HEK293T (cell line): Measurements from ENCODE around the gene FKBP2.

Experiments
- CTCF ChIA-PET: fragments of 350-600 bp; formaldehyde crosslinking; extraction: SDS; loops from one replicate; lab custom pipeline; 2021; ENCODE audit warnings: antibody characterized with exemption, inconsistent platforms; lab: Yijun Ruan, JAX
- POLR2A ChIA-PET: fragments of 350-600 bp; formaldehyde crosslinking; extraction: SDS; loops from one replicate; lab custom pipeline; 2020; ENCODE audit warnings: antibody characterized with exemption, inconsistent platforms; lab: Yijun Ruan, JAX
- DNase-seq: peaks from one replicate; pipeline ENCODE4 v3.0.0; 2012; ENCODE audit warnings: mixed read lengths; ENCODE audit errors: extremely low spot score
- ARNT ChIP-seq: fragments of 450-650 bp; IDR thresholded peaks from 2 replicates; pipeline ENCODE4 v1.6.1; 2017; ENCODE audit warnings: mild to moderate bottlenecking
- BHLHE40 ChIP-seq: fragments of 450-650 bp; IDR thresholded peaks from 2 replicates; pipeline ENCODE4 v1.6.1; 2016; ENCODE audit warnings: mild to moderate bottlenecking, moderate library complexity, borderline replicate concordance
- CTBP1 ChIP-seq: fragments of 450-650 bp; IDR thresholded peaks from 2 replicates; pipeline ENCODE4 v1.6.1; 2016; ENCODE audit warnings: borderline replicate concordance
- ELF4 ChIP-seq: fragments of 450-650 bp; IDR thresholded peaks from 2 replicates; pipeline ENCODE4 v1.6.1; 2017; ENCODE audit warnings: antibody characterized with exemption
- FOXA1 ChIP-seq: fragments of 450-650 bp; IDR thresholded peaks from 2 replicates; pipeline ENCODE4 v1.6.1; 2016; ENCODE audit warnings: mild to moderate bottlenecking
- FOXK2 ChIP-seq: fragments of 450-650 bp; IDR thresholded peaks from 2 replicates; pipeline ENCODE4 v1.6.1; 2016; ENCODE audit warnings: mild to moderate bottlenecking
- FOXM1 ChIP-seq: fragments of 450-650 bp; IDR thresholded peaks from 2 replicates; pipeline ENCODE4 v1.6.1; 2017; ENCODE audit warnings: mild to moderate bottlenecking, borderline replicate concordance
- HDGF ChIP-seq: fragments of 450-650 bp; IDR thresholded peaks from 2 replicates; pipeline ENCODE4 v1.6.1; 2017; ENCODE audit warnings: antibody characterized with exemption, borderline replicate concordance
- L3MBTL2 ChIP-seq: fragments of 450-650 bp; conservative IDR thresholded peaks from 2 replicates; pipeline ENCODE4 v1.6.1; 2016; ENCODE audit warnings: mild to moderate bottlenecking
- LEF1 ChIP-seq: fragments of 450-650 bp; IDR thresholded peaks from 2 replicates; pipeline ENCODE4 v1.6.1; 2017; ENCODE audit warnings: mild to moderate bottlenecking, borderline replicate concordance
- NFRKB ChIP-seq: fragments of 450-650 bp; IDR thresholded peaks from 2 replicates; pipeline ENCODE4 v1.6.1; 2016; ENCODE audit warnings: mild to moderate bottlenecking, moderate library complexity
- SP1 ChIP-seq: fragments of 450-650 bp; IDR thresholded peaks from 2 replicates; pipeline ENCODE4 v1.6.1; 2017
- SUZ12 ChIP-seq: fragments of 450-650 bp; IDR thresholded peaks from 2 replicates; pipeline ENCODE4 v1.6.1; 2016; ENCODE audit warnings: mild to moderate bottlenecking
- TARDBP ChIP-seq: fragments of 450-650 bp; IDR thresholded peaks from 2 replicates; pipeline ENCODE4 v1.6.1; 2016
- ZNF384 ChIP-seq: fragments of 450-650 bp; IDR thresholded peaks from 2 replicates; pipeline ENCODE4 v1.6.1; 2016
- TF ChIP-seq, protein P1 (sequence below): fragments of 450-650 bp; IDR thresholded peaks from 2 replicates; pipeline ENCODE4 v1.6.1; 2016

Gene FKBP2

DNA sequence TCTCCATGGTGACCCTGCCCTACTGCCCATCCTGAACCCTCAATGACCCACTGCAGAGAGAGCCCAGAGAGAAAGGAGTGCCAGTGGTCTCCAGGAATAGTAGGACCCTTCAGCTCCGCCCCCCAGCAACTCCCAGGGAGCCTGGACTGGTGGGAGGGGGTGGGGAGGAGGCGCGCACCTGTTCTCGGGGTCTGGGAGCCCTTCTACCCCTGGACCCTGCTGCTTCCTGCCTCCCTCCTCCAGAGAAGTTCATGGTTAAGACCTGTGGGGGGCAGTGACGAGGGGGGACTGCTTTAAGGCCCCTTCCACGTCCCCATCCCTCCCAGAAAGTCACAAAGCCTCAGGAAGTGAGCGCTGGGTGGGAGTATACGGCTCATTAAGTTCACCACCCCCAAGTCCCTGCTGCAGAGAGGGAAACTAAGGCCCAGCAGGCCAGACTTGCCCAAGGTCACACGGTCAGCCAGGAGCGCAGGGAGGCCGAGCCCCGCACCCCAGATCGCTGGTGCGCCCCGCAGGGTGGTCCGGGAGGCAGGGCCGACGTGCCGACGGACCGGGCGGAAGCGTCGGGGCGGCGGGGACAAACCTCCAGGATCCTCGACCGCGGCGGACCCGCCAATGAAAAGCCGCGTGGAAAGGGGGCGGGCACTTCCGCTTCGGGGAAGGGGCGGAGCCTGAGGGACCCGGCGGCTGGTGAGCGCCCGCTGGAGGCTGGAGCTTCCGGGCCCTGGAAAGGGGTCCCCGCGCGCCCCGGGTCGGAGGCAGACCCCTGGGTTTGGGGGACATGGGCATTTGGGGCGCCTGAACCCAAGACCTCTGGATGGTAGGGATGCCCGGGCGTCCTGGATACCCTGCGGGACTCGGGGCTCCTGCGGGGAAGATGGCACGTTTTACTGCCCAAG lies 15.0 kb upstream of the FKBP2 start, which contains the start of the genes NUDT22 and TRPT1:
TSS of gene NUDT22 (plus strand) at position 667 of the 899 bp plus-strand sequence. CDS start 379 bp downstream, outside the sequence.
TSS of gene TRPT1 (minus strand) at position 579 of the 899 bp plus-strand sequence. CDS start at position 253, 326 bp downstream.
- CTCF ChIA-PET: interaction anchor here (0.5 to 1.9 kb wide), 5 partner anchors 17 to 382 kb away, joined by 3 to 5 read pairs (median 5); no protein-coding TSS in a partner anchor
- no peak for TF ChIP-seq ZNF384
- no peak for TF ChIP-seq NFRKB
- TF ChIP-seq, protein P1, sequence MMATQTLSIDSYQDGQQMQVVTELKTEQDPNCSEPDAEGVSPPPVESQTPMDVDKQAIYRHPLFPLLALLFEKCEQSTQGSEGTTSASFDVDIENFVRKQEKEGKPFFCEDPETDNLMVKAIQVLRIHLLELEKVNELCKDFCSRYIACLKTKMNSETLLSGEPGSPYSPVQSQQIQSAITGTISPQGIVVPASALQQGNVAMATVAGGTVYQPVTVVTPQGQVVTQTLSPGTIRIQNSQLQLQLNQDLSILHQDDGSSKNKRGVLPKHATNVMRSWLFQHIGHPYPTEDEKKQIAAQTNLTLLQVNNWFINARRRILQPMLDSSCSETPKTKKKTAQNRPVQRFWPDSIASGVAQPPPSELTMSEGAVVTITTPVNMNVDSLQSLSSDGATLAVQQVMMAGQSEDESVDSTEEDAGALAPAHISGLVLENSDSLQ: no peak
- no peak for TF ChIP-seq FOXK2
- TF ChIP-seq SP1: no peak
- no peak for TF ChIP-seq HDGF
- TF ChIP-seq ELF4: peak; percentile 50
- no peak for TF ChIP-seq LEF1
- no peak for TF ChIP-seq BHLHE40
- TF ChIP-seq TARDBP: no peak
- TF ChIP-seq FOXM1: no peak
- no peak for TF ChIP-seq ARNT
- TF ChIP-seq FOXA1: no peak
- TF ChIP-seq L3MBTL2: peak; percentile 42; the same call in 1 of the 2 replicates
- DNase-seq: peak; percentile 89
- POLR2A ChIA-PET: interaction anchor here (0.8 to 2.0 kb wide), 16 partner anchors 9 to 92 kb away, joined by 3 to 11 read pairs (median 5); partner anchors contain the start of genes FKBP2, PPP1R14B, PRDX5 and STIP1

DNA sequence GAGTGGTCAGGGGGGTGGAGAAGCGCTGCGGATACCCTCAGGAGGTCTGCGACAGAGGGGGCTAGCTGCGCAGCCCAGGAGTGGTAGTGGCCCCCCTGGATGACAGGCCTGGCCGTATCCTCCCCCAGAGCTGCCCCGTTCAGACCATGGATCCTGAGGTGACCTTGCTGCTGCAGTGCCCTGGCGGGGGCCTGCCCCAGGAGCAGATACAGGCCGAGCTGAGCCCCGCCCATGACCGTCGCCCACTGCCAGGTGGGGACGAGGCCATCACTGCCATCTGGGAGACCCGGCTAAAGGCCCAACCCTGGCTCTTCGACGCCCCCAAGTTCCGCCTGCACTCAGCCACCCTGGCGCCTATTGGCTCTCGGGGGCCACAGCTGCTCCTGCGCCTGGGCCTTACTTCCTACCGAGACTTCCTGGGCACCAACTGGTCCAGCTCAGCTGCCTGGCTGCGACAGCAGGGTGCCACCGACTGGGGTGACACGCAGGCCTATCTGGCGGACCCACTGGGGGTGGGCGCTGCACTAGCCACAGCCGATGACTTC lies 14.3 kb upstream of the FKBP2 start:
- no peak for DNase-seq
- POLR2A ChIA-PET: interaction anchor here (1.0 to 2.0 kb wide), 15 partner anchors 10 to 91 kb away, joined by 3 to 11 read pairs (median 5); partner anchors contain the start of genes FKBP2, PPP1R14B, PRDX5 and STIP1

DNA sequence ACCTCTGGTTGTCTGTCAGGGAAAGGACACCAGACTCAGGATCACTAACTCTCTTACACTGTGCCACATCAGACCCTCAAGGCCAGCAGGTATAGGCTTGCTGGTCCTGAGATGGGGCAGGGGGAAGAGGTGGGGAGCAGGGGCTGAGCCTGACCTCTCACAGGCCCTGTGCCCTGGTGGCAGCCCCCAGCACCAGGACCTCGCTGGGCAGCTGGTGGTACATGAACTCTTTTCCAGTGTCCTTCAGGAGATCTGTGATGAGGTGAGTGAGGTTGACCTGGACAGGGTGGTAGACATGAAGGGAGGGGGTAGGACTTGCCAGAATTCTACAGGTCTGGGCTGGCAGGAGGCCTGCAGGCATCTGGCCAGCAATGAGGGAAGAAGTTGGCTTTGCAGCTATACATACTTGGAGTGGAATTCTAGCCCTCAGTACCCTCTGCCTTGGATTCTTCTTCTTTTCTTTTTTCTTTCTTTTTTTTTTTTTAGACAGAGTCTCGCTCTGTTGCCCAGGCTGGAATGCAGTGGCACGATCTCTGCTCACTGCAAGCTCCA lies 13.4 kb upstream of the FKBP2 start:
- TF ChIP-seq TARDBP: no peak
- no peak for TF ChIP-seq L3MBTL2
- TF ChIP-seq ARNT: no peak
- TF ChIP-seq FOXM1: no peak
- no peak for TF ChIP-seq HDGF
- no peak for TF ChIP-seq ELF4
- TF ChIP-seq SP1: no peak
- no peak for TF ChIP-seq SUZ12
- TF ChIP-seq, protein P1: no peak
- no peak for TF ChIP-seq NFRKB
- no peak for TF ChIP-seq FOXA1
- no peak for TF ChIP-seq LEF1
- no peak for TF ChIP-seq BHLHE40
- TF ChIP-seq CTBP1: no peak
- no peak for TF ChIP-seq ZNF384
- POLR2A ChIA-PET: interaction anchor here (1.8 to 2.0 kb wide), 4 partner anchors 12 to 23 kb away, joined by 4 to 10 read pairs (median 6); partner anchors contain the start of gene PPP1R14B
- CTCF ChIA-PET: interaction anchor here (0.6 to 1.9 kb wide), 2 partner anchors 23 to 25 kb away, joined by 3 to 5 read pairs; no protein-coding TSS in a partner anchor
- no peak for DNase-seq

More for the DNA sequence above, 14.3 kb upstream of the FKBP2 start:
- TF ChIP-seq FOXK2 (no peak), HDGF (no peak), L3MBTL2 (no peak), TARDBP (no peak)
- CTCF ChIA-PET: interaction anchor here (0.5 to 1.9 kb wide), 4 partner anchors 18 to 383 kb away, joined by 3 to 5 read pairs (median 4); no protein-coding TSS in a partner anchor

DNA sequence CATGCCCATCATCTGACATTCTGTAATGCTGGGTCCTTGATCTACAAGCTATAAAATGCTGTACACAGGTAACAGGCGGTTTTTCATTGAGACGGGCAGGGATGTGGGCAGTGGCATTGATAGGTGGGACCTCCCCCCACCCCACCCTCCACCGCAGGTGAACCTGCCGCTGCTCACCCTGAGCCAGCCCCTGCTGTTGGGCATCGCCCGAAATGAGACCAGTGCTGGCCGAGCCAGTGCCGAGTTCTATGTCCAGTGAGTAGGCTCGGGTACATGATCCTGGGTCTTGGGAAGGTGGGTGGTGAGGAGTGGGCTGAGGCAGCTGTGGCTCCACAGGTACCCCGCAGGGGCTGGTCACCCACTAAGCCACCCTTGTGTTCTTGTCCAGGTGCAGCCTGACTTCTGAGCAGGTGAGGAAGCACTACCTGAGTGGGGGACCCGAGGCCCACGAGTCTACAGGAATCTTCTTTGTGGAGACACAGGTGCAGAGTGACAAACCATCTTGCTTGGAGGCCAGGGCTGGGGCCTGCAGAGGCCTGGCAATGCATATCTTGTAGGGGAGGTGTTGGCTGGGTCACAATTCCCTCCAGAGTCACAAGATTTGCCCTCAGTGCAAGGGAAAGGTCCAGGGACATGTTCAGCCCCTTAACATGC lies 11.7 kb upstream of the FKBP2 start:
- CTCF ChIA-PET: interaction anchor here (0.7 kb wide), 1 partner anchor 55 kb away, joined by 3 read pairs; no protein-coding TSS in a partner anchor
- no peak for TF ChIP-seq FOXK2
- TF ChIP-seq HDGF: no peak
- no peak for TF ChIP-seq LEF1
- no peak for TF ChIP-seq L3MBTL2
- TF ChIP-seq, protein P1: no peak
- no peak for TF ChIP-seq ZNF384
- no peak for TF ChIP-seq NFRKB
- TF ChIP-seq TARDBP: no peak
- TF ChIP-seq CTBP1: no peak
- TF ChIP-seq SUZ12: no peak
- no peak for TF ChIP-seq BHLHE40
- TF ChIP-seq ARNT: no peak
- no peak for DNase-seq
- POLR2A ChIA-PET: interaction anchor here (0.6 to 5.3 kb wide), 3 partner anchors 16 to 374 kb away, joined by 3 to 59 read pairs (median 3); partner anchors contain the start of genes FKBP2 and PPP1R14B

DNA sequence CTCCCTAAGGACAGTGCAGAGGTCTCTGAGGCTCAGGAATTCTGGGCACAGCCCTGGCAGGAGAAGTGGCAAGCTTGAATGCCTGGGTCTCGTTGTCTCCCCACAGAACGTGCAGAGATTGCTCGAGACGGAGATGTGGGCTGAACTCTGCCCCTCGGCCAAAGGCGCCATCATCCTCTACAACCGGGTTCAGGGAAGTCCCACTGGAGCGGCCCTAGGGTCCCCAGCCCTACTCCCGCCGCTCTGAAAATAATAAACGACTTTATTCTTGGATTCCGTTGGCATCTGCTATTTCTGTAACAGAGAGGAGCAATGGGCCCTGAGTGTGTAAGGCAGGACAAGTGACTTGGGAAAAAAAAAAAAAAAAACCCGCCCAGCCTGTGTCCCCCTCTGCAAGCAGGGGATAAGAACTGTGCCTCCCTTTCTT lies 11.1 kb upstream of the FKBP2 start:
- no peak for DNase-seq
- ChIA-PET POLR2A (interaction anchor here (0.6 to 5.3 kb wide), 2 partner anchors 15 to 375 kb away, joined by 3 to 59 read pairs; partner anchors contain the start of genes FKBP2 and PPP1R14B), CTCF (no interaction called here)
- TF ChIP-seq FOXK2: no peak
- TF ChIP-seq, protein P1: no peak
